ENCODE data around the gene TSPAN2. TPM values are rescaled to one million over a fixed set of nuclear protein-coding genes. Genes with fewer than 3 reads are reported as not detected.
"Not testable (repeated sequence)": the region's sequence is repeated elsewhere in the genome, so short reads cannot be mapped to it uniquely, and the experiment has no call there.

TSPAN2 gene
- total RNA-seq, 1 donor from 2014 or later: 5.3 TPM

DNA sequence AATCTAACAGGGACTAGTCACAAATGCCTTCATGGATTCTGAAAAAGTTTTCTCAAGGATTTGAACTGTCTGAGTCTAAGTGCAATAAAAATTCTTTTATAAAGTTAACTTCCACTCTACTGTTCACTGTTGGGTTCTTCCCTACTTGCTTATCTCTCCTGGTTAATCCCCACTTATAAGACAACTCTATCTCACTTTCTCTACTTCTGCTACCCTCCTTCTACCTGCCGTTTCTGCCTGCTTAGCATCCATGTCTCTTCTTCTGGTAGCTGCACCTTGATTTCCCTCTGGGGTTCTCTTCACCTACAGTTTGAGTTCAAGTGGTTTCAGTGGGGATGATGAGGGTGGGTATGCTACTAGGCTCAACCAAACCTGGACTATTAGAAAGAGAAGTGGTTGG, 53.7 kb downstream of the TSPAN2 start:
- no peak for DNase-seq

DNA sequence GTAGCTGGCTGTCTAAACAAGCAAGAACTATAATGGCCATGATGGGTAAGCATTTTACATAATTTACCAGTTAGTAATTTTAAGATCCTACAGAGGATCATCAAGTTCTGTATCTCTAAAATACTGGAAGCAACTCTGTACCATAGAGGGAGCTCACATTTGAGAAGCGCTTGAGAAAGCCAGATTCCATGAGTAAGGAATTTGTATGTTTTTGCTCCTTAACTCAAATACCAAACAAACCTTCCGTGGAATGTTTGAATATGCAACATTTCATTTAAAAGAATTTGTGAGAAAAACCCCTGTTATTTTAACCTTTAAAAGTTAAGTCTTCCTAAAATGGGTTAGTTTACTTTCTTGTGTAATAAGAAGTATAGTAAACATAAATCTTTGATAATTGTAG, 57.7 kb downstream of the TSPAN2 start:
- DNase-seq: no peak

DNA sequence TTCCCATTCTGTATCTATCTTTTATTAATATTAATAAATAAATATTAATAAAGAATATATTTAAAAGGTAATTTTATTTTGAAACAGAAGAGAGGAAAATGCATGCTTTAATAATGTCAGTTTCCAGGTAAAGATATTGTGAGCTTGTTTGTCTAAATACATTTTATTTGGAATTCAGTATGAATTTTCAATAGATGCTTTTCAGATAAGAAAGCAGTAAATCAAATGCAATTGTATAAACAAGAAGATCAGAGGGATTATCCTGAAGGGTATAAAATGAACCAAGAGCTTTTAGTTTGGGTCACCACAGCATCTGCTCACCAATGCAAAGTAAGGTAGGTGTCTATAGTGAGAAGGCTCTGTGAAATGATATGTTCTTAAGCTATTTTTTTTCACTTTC, 59.8 kb downstream of the TSPAN2 start, which contains the start of gene TSHB:
Gene TSHB, plus strand, starts transcription at position 301 of the 400 bp plus-strand sequence. CDS start 3,537 bp downstream, outside the sequence.
- DNase-seq: no peak

DNA sequence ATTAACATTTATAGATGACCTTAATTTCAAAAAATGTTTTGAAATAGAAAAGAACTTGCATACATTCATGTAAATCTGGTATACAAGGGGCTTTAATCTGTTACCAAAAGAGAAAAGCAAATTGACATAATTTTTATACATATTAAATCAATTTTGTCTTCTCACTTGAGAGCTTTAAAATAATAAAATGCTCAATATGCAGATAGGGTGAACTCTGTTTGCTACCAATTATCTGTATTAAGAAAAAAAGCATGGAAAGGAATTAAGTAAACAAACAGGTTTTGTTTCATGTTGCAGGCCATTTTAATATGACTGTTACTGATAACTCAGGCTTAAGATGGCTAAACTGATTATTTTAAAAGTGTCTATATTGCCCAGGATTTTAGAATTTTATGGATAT, 65.7 kb downstream of the TSPAN2 start:
- DNase-seq: no peak

DNA sequence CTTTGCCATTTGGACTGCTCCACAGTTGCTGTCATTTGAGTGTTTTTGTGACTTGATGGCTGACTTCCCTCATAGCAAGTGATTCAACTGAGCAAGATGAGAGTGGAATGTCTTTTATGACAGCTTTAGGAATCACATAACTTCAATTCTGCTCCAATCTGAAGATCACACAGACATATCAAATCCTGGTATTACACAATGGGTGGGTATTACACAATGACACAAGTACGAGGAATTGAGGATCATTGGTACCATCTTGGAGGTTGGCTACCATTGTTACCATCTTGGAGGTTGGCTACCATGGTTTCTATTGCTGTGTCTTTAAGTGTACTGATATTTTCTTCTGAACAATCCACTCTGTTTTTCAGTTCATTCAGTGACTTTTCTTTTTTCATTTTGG, 68.2 kb downstream of the TSPAN2 start:
- no peak for DNase-seq

DNA sequence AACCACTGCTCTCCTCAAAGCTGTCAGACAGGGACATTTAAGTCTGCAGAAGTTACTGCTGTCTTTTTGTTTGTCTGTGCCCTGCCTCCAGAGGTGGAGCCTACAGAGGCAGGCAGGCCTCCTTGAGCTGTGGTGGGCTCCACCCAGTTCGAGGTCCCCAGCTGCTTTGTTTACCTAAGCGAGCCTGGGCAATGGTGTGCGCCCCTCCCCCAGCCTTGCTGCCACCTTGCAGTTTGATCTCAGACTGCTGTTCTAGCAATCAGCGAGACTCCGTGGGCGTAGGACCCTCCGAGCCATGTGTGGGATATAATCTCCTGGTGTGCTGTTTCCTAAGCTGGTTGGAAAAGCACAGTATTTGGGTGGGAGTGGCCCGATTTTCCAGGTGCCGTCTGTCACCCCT, 69.8 kb downstream of the TSPAN2 start:
- DNase-seq: not testable (repeated sequence)

DNA sequence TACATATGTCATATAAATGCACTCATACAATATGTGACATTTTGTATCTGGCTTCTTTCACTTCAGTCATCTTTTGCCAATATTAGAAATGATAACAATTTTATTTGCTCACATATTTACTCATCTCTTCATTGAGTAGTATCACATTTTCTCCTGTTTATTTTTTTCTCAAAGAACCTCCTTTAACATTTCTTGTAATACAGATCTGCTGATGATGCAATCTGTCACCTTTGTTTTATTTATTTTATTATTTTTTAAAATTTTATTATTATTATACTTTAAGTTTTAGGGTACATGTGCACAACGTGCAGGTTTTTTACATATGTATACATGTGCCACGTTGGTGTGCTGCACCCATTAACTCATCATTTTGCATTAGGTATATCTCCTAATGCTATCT, 75.5 kb downstream of the TSPAN2 start:
- DNase-seq: no peak

DNA sequence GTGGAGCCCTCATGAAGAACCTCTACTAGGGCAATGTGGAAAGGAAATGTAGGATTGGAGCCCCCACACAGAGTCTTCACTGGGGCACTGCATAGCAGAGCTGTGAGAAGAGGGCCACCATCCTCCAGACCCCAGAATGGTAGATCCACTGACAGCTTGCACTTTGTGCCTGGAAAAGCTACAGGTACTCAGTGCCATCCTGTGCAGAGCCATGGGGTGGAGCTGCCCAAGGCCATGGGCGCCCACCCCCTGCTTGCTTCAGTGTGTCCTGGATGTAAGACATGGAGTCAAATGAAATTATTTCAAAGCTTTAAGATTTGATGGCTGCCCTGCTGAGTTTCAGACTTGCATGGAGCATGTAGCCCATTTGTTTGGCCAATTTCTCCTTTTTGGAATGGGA, 76.9 kb downstream of the TSPAN2 start:
- no peak for DNase-seq

DNA sequence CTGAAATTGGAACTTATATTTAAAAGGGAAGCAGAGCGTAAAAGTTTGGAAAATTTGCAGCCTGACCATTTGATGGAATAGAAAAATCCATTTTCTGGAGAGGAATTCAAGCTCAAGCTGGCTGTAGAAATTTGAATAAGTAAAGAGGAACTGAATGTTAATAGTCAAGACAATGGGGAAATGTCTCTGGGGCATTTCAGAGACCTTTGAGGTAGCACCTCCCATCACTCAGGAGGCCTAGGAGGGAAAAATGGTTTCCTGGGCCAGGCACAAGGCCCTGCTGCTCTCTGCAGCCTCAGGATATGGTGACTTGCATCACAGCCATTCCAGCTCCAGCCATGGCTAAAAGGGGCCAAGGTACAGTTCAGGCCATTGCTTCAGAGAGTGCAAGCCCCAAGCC, 77.3 kb downstream of the TSPAN2 start:
- no peak for DNase-seq

DNA sequence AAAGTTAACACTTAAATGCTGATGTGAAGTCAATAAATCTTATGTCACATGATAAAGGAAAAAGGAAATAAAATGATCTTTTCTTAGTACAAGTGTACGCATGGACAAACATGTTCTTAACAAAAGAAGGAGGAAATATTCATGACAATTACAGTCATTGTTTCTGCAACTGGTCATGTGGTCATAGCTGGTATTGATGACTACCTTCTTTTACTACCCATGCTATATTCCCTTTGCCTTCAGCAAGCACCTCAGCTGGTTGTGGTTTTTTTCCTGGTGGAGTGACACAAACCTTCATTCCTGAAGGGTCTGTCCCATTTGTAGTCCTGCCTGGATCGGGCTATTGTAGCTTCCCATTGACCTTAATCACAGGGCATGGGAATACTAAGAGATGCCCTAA, 83.1 kb downstream of the TSPAN2 start:
- no peak for DNase-seq

Other genes with a start within 250 kb of the TSPAN2 start
- gene SYCP1, start 234.6 kb downstream of the TSPAN2 start, total RNA-seq: not detected in 2 replicates
- not detected in 2 replicates for gene TSHB, start 59.7 kb downstream of the TSPAN2 start, total RNA-seq
- 0.34 TPM in 1 of 2 replicates, not detected in the other for gene NGF, start 248.7 kb upstream of the TSPAN2 start, total RNA-seq

Measured in dermis blood vessel endothelial cell (primary cell).